ENCODE results near the gene IL4I1.
"Not testable (repeated sequence)": the region's sequence is repeated elsewhere in the genome, so short reads cannot be mapped to it uniquely, and the experiment has no call there.

The IL4I1 gene, protein sequence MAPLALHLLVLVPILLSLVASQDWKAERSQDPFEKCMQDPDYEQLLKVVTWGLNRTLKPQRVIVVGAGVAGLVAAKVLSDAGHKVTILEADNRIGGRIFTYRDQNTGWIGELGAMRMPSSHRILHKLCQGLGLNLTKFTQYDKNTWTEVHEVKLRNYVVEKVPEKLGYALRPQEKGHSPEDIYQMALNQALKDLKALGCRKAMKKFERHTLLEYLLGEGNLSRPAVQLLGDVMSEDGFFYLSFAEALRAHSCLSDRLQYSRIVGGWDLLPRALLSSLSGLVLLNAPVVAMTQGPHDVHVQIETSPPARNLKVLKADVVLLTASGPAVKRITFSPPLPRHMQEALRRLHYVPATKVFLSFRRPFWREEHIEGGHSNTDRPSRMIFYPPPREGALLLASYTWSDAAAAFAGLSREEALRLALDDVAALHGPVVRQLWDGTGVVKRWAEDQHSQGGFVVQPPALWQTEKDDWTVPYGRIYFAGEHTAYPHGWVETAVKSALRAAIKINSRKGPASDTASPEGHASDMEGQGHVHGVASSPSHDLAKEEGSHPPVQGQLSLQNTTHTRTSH

GRCh38 chr19:49896863-49897621, at the start of gene IL4I1:
IL4I1 (minus strand) TSS chr19:49896887; CDS start chr19:49896160, 727 bp downstream.
- peak; percentile 51 for DNase-seq

- DNase-seq: no peak
Measured at GRCh38 chr19:49946415-49946814, 49.7 kb upstream of the IL4I1 start.

GRCh38 chr19:49944567-49944966, 47.9 kb upstream of the IL4I1 start:
- not testable (repeated sequence) for DNase-seq

DNA sequence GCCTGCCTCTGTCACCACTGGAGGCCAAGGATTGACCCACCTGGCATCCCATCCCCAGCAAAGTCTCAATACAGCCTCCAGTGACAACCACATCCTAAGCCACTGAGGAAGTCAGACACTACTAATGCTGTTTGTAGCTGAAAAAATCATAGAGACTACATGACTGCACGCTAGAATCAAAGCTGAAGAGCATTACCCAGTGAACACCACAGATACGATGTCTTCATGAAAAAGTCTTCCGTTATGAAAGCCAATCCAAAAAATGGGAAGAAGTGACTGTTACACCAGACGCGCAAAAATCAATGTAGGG, 43.8 kb upstream of the IL4I1 start:
- no peak for DNase-seq

- DNase-seq: no peak
Measured at GRCh38 chr19:49939721-49940481, 43.2 kb upstream of the IL4I1 start.

DNA sequence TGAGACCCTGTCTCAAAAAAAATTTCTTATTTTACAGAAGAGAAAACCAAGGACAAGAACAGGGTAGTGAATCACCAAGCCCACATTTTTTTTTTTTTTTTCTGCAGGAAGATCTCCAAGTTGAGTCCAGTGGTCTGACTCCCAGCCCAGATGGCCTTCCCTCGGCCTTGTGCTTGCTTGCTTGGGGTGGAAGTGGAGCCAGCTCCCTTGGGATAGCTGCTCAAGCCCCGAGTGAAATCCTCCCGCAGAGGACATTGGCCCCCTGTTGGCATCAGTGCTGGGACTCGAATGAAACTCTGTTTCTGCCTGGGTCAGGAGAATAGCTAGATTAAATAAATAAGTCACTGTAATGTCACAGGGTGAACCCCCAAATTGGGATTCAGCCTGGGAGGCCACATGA, 42.0 kb upstream of the IL4I1 start:
- no peak for DNase-seq

- DNase-seq: peak; percentile 65
Measured at GRCh38 chr19:49937750-49938381, 41.2 kb upstream of the IL4I1 start.

DNA sequence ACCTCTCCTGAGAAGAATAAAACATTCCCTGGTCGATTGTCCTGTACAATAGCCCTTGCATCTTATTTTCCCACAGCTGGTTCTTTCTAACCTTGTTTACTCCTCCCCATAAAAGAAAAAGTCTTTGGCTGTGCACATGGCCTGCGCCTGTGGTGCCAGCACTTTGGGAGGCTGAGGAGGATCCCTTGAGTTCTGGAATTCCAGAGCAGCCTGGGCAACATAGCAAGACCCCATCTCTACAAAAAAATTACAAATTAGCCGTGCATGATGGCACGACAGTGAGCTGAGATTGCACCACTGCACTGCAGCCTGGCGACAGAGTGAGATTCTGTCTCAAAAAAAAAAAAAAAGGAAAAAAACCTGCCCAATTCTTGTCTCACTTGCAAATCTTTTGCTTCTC, 39.9 kb upstream of the IL4I1 start:
- DNase-seq: no peak

- DNase-seq: no peak
Measured at GRCh38 chr19:49933643-49934042, 37.0 kb upstream of the IL4I1 start.

DNA sequence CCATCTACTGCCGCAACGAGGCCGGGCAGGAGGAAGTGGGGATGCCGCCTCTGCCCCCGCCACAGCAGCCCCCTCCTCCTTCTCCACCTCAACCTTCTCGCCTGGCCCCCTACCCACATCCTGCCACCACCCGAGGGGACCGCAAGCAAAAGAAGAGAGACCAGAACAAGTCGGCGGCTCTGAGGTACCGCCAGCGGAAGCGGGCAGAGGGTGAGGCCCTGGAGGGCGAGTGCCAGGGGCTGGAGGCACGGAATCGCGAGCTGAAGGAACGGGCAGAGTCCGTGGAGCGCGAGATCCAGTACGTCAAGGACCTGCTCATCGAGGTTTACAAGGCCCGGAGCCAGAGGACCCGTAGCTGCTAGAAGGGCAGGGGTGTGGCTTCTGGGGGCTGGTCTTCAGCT, 36.0 kb upstream of the IL4I1 start:
- DNase-seq: peak; percentile 56

GRCh38 chr19:49932041-49932451, 35.4 kb upstream of the IL4I1 start:
- no peak for DNase-seq

GRCh38 chr19:49931293-49932040, 34.8 kb upstream of the IL4I1 start:
- no peak for DNase-seq

- no peak for DNase-seq
Measured at GRCh38 chr19:49930483-49931011, 33.9 kb upstream of the IL4I1 start.

DNA sequence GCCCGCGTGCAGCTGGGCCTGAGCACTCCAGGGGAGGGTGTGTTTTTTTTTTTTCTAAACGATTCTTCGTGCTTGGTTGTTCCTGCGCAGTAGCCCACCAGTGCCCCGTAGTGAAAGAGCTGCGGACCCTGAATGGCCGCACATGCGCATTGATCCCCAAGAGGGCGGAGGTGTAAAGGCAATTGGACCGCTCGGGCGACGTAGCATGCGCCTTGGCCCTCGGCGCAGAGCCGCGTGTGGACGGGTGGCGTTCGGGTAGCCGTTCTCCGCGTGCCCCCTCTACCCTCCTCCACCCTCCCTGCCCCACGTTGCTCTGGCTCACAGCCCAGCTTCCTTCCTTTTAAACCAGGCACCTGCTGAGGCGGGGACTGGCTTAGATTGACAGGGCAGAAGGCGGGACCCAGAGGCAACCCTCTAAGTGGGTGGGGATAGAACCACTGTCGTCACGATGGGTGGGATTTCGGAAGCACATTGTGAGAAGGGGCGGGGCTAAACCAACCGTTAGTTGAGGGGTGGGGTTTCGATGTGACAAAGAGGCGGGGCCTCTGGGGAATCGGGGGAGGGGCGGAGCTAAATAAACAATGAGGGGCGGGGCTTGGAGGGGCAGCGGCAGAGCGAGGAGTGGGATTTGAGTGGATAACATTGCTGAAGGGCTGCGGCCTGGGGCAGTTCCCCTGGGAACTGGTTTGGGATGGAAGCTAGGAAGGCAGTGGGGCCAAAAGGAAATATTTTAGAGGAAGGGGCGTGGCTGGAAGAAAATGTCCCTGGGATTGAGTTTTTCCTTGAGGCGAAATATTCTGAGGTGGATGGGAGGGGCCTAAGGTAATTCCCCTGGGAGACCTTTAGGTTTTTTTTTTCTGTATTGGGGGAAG, 33.2 kb upstream of the IL4I1 start:
- DNase-seq: peak; percentile 84

DNA sequence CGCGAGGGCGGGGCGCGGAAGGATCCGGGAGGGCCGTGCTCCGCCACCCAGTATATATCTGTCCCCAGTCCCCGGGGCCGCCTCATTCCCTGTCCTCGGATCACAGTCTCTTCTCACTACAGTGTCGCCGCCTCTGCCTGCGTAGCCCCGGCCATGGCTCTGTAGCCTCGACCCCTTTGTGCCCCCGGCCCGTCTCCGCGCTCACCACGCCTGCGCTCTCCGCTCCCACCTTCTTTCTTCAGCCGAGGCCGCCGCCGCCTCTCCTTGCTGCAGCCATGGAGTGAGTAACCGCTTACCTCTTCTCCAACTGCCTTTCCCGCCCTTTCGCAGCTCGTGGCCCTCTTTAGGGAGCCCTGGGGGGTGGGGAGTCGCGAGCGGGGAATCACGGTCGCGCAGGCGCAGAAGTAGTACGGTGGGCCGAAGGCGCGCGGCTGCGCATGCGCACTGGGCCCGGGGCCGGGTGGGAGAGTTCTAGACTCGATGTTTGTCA, 32.5 kb upstream of the IL4I1 start, which contains the start of the genes ATF5 and NUP62:
ATF5 (plus strand) TSS at position 85 of the 490 bp plus-strand sequence. CDS start 1,646 bp downstream, outside the sequence.
NUP62 (minus strand) TSS at position 384 of the 490 bp plus-strand sequence. CDS start 19,697 bp downstream, outside the sequence.
- peak; percentile 82 for DNase-seq

DNA sequence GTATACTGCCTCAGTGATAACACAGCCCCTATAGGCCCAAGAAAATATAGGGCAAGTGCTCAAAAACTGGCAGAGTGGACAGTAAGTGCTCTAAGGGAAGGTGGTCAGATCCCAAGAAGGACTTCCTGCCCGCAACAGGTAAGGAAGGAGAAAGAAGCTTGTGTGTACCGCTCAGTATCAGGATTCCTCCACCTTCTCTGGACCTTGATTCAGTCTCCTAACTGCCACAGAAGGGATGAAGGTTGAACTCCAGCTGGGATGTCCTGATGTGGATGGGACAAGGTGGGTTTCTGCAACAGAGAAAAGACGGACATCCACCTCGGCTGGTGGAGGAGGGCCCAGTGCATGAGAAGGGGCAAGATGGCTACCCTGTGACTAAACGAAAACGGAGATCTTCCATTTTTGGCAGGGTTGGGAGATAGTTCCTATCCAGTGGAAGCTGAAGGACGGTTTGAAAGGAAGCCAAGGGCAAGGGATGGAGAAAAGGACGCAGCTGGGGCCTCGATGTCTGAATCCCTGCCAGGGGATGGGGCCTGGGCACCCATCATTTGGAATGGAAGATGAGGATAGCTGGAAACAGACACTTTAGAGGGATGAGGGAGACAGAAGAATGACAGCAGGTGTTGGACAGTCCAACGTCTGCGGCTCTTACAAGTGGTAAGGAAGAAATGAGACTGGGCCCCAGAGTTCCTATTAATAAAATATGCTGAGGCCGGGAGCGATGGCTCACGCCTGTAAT, 31.0 kb upstream of the IL4I1 start:
- DNase-seq: no peak

DNA sequence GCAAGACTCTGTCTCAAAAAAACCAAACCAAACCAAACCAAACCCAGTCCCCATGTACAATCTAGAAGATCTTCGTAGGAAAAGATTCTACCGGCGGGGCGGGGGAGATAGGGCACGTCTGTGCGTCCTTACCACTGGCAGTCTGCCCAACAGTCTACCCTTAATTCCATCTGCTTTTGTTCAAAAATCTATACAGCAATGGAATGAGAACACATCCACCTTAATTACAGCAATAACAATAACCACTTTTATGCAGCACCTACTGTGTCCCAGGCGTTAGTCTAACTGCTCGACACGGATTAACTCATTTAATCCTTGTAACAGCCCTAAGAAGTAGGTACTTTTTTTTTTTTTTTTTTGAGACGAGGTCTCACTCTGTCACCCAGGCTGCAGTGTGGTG, 29.8 kb upstream of the IL4I1 start:
- no peak for DNase-seq

DNA sequence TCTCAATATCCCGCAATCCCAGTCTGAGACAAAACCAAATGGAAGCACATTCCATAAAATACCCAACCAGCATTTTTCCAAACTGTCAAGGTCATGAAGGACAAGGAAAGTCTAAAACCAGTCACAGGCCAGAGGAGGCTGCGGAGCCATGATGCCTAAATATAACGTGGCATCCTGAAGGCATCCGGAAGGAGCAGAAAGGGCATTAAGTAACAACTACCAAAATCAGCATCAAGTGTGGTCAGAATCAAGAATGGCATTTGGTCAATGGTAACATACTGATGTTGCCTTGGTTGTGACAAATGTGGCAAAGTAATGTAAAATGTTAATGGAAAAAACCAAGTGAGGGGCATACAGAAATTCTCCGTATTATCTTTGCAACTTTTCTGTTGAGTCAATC, 28.8 kb upstream of the IL4I1 start:
- DNase-seq: no peak

GRCh38 chr19:49924881-49925210, 28.2 kb upstream of the IL4I1 start:
- not testable (repeated sequence) for DNase-seq
